GM18505 (cell line): Measurements from ENCODE around the gene TM9SF1.
"Not testable (repeated sequence)": the region's sequence is repeated elsewhere in the genome, so short reads cannot be mapped to it uniquely, and the experiment has no call there.

Source experiments
- ATAC-seq: cut with Tn5 transposase; IDR thresholded peaks from one replicate; pipeline ENCODE4 v1.9.1; 2021; ENCODE audit not compliant: unreplicated experiment
- POLR2A ChIP-seq: IDR thresholded peaks from 4 replicates; pipeline ENCODE4 v1.6.1; 2011; ENCODE audit warnings: borderline replicate concordance; ENCODE audit not compliant: insufficient read depth, insufficient read length; ENCODE audit errors: extremely low read depth

The TM9SF1 gene

GRCh38 chr14:24215495-24216344 is 20.5 kb upstream of the TM9SF1 start, which contains the start of gene MDP1:
MDP1 (minus strand) TSS chr14:24216066; CDS start chr14:24215955, 111 bp downstream.
- peak; percentile 89 for TF ChIP-seq POLR2A
- peak; percentile 60 for ATAC-seq

- TF ChIP-seq POLR2A = no peak
- no peak for ATAC-seq
Observed at GRCh38 chr14:24213866-24214662, 18.8 kb upstream of the TM9SF1 start.

DNA sequence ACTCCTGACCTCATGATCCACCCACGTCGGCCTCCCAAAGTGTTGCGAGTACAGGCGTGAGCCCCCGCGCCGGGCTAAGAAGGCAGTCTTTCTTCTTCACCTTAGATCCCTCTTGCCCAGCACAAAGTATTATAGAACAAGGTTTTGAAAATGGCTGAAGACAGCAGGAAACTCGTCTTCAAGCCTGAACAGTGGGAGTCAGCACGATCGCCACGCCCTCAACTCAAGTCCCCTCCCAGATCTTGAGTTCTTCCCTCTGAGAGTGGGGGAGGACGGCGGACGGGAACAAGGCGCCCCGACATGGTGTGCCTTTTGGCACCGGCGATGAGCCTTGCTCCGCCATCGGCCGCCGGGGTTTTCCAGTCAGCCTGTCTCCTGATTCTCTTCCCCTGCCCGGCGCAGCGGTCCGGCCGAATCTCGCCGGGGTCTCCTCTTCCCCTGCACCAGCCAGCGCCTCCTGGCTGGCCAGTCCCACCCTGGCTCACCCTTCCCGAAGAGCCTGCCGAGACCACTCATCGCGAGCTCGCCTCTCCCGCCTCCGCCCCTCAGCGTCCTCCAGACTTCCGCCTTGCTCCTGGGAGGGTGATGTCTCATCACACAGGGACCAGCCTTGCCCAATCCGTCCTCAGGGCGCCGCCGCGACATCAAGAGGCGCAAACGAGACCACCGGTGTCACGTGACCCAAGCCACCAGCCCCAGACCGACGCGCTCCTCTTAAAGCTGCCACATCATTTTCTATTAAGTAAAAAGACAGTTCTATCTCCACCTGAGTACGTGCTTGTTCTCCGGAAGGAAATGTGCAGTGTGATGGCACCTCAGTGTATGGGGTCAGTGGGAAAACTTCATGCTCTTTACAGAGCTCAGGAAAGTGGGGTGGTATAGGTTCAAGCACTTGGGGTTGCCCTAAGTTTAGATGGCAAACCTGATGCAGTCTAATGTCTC is 18.0 kb upstream of the TM9SF1 start, which contains the start of gene CHMP4A:
TSS of gene CHMP4A (minus strand) at position 565 of the 942 bp plus-strand sequence. CDS start at position 516, 49 bp downstream.
- peak; percentile 98 for TF ChIP-seq POLR2A
- peak; percentile 74 for ATAC-seq

DNA sequence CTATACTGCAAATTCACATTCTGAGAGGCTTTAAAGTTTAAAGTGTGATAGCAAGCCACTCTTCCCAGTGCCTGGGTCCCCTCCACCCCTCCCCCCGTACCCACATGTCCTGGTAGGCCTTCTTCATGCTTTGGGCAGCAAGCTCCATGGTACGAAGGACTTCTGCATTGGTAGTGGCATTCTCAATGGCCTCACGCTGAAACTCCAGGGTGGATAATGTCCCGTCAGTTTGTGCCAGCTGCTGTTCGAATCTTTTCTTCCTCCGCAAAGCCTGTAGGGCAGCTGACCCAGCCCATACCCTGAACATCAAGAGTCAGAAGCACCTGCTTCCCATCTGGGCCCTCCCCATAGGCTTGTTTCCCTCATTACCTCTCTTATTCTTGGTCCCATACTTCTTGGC is 16.1 kb upstream of the TM9SF1 start:
- TF ChIP-seq POLR2A = peak; percentile 24
- no peak for ATAC-seq

DNA sequence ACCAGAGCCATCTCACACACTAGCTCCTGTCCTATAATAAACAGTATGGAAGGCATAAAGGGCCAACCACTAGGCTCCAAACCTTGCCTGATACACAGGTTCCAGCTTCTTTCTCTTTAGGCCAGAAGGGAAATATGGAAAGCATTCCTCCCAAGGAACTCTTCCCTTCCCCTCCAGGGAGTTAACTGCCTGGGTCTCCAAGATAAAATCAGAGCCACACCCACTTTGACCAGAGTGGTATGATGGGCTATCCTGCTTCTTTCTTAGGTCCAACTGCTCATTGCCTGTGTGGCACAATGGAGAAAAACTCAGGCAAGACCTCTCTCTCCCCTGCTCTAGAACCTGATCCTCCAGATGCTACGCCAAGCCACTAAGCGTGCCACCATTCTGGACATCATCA is 12.4 kb upstream of the TM9SF1 start:
- no peak for ATAC-seq
- no peak for TF ChIP-seq POLR2A

GRCh38 chr14:24207104-24207551 is 11.9 kb upstream of the TM9SF1 start:
- no peak for ATAC-seq

GRCh38 chr14:24206260-24207103 is 11.2 kb upstream of the TM9SF1 start:
- TF ChIP-seq POLR2A = no peak
- ATAC-seq = no peak

More at GRCh38 chr14:24207104-24207551, 11.9 kb upstream of the TM9SF1 start:
- TF ChIP-seq POLR2A = no peak

GRCh38 chr14:24204163-24205146 is 9.2 kb upstream of the TM9SF1 start:
- ATAC-seq = no peak
- no peak for TF ChIP-seq POLR2A

DNA sequence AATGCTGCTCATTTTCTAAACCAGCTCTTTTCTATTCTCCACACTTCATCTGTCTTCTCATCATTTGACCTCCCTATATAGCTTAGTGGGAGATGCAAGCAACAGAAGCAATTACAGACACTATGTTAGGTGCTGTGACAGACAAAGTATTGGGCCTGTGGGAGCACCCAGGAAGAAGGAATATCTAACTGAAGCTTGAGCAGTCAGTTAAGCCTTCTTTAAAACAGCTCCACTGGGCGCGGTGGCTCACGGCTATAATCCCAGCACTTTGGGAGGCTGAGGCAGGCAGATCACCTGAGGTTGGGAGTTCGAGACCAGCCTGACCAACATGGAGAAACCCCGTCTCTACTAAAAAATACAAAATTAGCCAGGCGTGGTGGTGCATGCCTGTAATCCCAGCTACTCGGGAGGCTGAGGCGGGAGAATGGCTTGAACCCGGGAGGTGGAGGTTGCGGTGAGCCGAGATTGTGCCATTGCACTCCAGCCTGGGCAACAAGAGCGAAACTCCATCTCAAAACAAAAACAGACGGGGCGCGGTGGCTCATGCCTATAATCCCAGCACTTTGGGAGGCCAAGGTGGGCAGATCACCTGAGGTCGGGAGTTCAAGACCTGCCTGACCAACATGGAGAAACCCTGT is 8.1 kb upstream of the TM9SF1 start:
- ATAC-seq = not testable (repeated sequence)

DNA sequence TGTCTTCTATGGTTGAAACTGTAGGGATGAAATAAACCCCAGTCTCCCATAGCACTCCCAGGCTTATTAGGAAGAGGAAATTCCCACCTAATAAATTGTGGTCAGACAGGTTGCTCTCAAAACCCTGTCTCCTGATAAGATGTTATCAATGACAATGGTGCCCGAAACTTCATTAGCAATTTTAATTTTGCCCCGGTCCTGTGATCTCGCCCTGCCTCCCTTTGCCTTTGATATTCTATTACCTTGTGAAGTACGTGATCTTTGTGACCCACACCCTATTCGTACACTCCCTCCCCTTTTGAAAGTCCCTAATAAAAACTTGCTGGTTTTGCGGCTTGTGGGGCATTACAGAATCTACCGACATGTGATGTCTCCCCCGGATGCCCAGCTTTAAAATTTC is 7.3 kb upstream of the TM9SF1 start:
- not testable (repeated sequence) for ATAC-seq

DNA sequence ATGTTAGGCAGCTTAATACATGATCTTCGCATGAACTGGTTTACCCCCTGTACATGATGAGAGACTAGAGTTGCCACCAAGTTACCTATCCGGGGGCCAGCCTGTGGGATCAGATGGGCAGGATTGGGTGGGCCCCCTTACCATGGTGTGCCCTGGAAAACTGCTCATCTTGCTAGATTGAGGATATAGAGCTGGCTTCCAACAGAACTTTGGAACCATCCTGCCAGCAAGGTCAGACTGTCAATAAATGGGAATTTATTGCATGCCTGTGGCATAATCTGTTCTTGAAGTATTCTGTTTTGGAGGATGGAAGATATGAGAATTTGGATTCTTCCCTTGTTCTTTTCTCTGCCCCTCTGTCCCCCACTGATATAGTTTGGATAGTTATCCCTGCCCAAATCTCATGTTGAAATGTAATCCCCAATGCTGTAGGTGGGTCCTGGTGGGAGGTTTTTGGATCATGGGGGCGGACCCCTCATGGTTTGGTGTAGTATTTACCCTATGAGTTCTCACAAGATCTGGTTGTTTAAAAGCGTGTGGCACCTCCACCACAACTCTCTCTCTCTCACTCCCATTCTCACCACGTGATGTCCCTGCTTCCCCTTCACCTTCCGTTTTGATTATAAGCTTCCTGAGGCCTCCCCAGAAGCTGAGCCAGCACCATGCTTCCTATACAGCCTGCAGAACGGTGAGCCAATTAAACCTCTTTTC is 3.7 kb upstream of the TM9SF1 start:
- TF ChIP-seq POLR2A = no peak
- ATAC-seq = no peak
